Urothelium cell line (cell line): ENCODE data around the gene OR6C65.

ENCODE experiments used
- DNase-seq: peaks from one replicate; pipeline ENCODE4 v3.0.0; 2011; ENCODE audit warnings: low spot score, mixed read lengths
- FAIRE-seq: peaks from 2 replicates; lab custom pipeline; 2011; peaks lifted over from hg19 to GRCh38; lab: Jason Lieb, UNC

The OR6C65 gene

DNA sequence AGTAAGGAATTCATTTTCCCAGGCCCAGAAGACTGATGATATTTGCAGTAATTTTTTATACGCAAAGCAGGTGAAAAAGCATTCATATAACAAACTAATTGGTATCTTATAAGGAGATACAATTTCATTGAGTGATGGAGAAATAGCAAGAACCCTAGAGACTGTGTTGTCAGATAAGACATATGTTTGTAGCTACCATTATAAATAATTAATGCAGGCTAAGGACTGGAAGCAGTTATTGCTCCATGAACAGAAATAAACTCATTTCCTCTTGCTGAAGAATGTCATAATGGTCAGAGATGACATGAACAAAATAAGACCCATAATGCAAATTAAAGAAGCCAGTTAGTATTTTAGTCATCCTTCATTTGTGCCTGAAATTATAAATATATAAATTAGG, 45.0 kb downstream of the OR6C65 start:
- DNase-seq (no peak), FAIRE-seq (no peak)

GRCh38 chr12:55446326-55446725, 46.0 kb downstream of the OR6C65 start:
- FAIRE-seq (no peak), DNase-seq (no peak)

GRCh38 chr12:55448825-55449224, 48.5 kb downstream of the OR6C65 start:
- DNase-seq (no peak), FAIRE-seq (no peak)
